Loucy (cell line): ENCODE measurements around the gene USP31.
"Not testable (repeated sequence)": the region's sequence is repeated elsewhere in the genome, so short reads cannot be mapped to it uniquely, and the experiment has no call there.

Experiments
- H2AFZ ChIP-seq: fragments of 200-600 bp; sonication (generic); 2 replicates; pipeline ENCODE4 v1.6.0; 2016; ENCODE audit warnings: antibody characterized with exemption, mild to moderate bottlenecking, low read length, moderate library complexity
- H3F3A ChIP-seq: fragments of 200-600 bp; 2 replicates; pipeline ENCODE4 v1.6.0; 2016; ENCODE audit warnings: antibody characterized with exemption, low read depth, mild to moderate bottlenecking
- H3K27me3 ChIP-seq: fragments of 200-600 bp; sonication (generic); 2 replicates; pipeline ENCODE4 v1.6.1; 2014; ENCODE audit warnings: low read length, mild to moderate bottlenecking; ENCODE audit not compliant: insufficient read depth, poor library complexity, severe bottlenecking
- H3K36me3 ChIP-seq: fragments of 200-600 bp; sonication (generic); 2 replicates; pipeline ENCODE4 v1.6.1; 2016; ENCODE audit warnings: low read length; ENCODE audit not compliant: insufficient read depth
- H3K4me1 ChIP-seq: fragments of 200-600 bp; sonication (generic); 2 replicates; pipeline ENCODE4 v1.5.1; 2014; ENCODE audit warnings: low read length, mild to moderate bottlenecking; ENCODE audit not compliant: insufficient read depth, poor library complexity, severe bottlenecking
- H3K4me2 ChIP-seq: fragments of 200-600 bp; sonication (generic); 2 replicates; pipeline ENCODE4 v1.6.0; 2014; ENCODE audit warnings: antibody characterized with exemption, low read length, low read depth, mild to moderate bottlenecking; ENCODE audit not compliant: poor library complexity, severe bottlenecking
- H3K4me3 ChIP-seq: fragments of 200-600 bp; sonication (generic); 2 replicates; pipeline ENCODE4 v1.5.1; 2014; ENCODE audit warnings: low read length, mild to moderate bottlenecking, mixed read lengths; ENCODE audit not compliant: poor library complexity, severe bottlenecking
- H3K79me2 ChIP-seq: fragments of 200-600 bp; sonication (generic); 2 replicates; pipeline ENCODE4 v1.6.1; 2014; ENCODE audit warnings: low read length; ENCODE audit not compliant: insufficient read depth
- H3K9ac ChIP-seq: fragments of 200-600 bp; sonication (generic); 2 replicates; pipeline ENCODE4 v1.6.0; 2014; ENCODE audit warnings: mild to moderate bottlenecking, low read depth, low read length, moderate library complexity; ENCODE audit not compliant: poor library complexity, severe bottlenecking
- H3K9me2 ChIP-seq: fragments of 200-600 bp; sonication (generic); replicated peaks from 2 replicates; pipeline ENCODE4 v1.6.1; 2016; ENCODE audit warnings: low read depth, low read length, mixed read lengths
- H3K9me3 ChIP-seq: fragments of 200-600 bp; sonication (generic); 2 replicates; pipeline ENCODE4 v1.6.1; 2014; ENCODE audit warnings: mild to moderate bottlenecking, antibody characterized with exemption, low read length, low read depth; ENCODE audit not compliant: insufficient read depth
- H4K20me1 ChIP-seq: fragments of 200-600 bp; sonication (generic); 2 replicates; pipeline ENCODE4 v1.6.0; 2014; ENCODE audit warnings: antibody characterized with exemption, low read length, mild to moderate bottlenecking; ENCODE audit not compliant: insufficient read depth, poor library complexity, severe bottlenecking
- EZH2phosphoT487 ChIP-seq: fragments of 200-600 bp; IDR thresholded peaks from 2 replicates; pipeline ENCODE4 v1.6.1; 2018; ENCODE audit warnings: antibody characterized with exemption, mild to moderate bottlenecking, moderate library complexity, borderline replicate concordance
- TF ChIP-seq, protein P1 (sequence below): fragments of 200-600 bp; sonication (generic); conservative IDR thresholded peaks from 2 replicates; pipeline ENCODE4 v1.5.1; 2014; ENCODE audit warnings: mild to moderate bottlenecking, antibody characterized with exemption, low read length

USP31 gene

DNA sequence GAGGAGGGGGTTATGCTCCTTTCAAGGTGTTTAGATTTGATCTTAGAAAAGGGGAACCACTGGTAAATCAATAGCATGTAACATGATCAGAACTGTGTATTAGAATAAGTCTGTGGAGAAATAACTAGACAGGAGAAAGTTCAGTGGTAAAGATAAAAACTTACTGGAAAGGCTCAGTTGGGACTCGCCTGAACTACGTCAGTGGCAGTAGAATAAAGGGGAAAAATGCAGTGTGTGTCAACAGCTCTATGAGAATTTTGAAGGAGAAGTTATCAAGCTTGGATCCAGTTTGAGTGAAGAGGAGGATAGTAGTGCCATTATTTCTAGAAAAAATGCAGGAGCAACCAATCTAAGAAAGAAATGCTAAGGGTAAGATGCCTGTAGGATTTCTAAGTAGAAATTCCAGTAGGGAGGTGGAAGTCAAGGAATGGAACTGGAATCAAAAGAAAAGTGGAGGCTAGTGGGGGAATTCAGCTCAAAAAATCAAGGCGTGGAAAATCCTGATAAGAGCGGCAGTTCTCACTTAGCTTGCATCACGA, 48.2 kb downstream of the USP31 start:
- Histone ChIP-seq H3K36me3 (peaks cover 28% of the 10 kb centered on the region), H3K79me2 (no peaks in the 10 kb centered on the region), H3K9me2 (no peaks in the 10 kb centered on the region), H3K27me3 (no peaks in the 10 kb centered on the region), H3F3A (no peaks in the 10 kb centered on the region), H3K9me3 (no peaks in the 10 kb centered on the region), H4K20me1 (no peaks in the 10 kb centered on the region), H2AFZ (no peak overlapping the region), H3K4me2 (no peak overlapping the region), H3K4me1 (no peaks in the 10 kb centered on the region), H3K4me3 (no peak overlapping the region), H3K9ac (no peak overlapping the region)
- TF ChIP-seq EZH2phosphoT487 = no peak
- TF ChIP-seq, protein P1, sequence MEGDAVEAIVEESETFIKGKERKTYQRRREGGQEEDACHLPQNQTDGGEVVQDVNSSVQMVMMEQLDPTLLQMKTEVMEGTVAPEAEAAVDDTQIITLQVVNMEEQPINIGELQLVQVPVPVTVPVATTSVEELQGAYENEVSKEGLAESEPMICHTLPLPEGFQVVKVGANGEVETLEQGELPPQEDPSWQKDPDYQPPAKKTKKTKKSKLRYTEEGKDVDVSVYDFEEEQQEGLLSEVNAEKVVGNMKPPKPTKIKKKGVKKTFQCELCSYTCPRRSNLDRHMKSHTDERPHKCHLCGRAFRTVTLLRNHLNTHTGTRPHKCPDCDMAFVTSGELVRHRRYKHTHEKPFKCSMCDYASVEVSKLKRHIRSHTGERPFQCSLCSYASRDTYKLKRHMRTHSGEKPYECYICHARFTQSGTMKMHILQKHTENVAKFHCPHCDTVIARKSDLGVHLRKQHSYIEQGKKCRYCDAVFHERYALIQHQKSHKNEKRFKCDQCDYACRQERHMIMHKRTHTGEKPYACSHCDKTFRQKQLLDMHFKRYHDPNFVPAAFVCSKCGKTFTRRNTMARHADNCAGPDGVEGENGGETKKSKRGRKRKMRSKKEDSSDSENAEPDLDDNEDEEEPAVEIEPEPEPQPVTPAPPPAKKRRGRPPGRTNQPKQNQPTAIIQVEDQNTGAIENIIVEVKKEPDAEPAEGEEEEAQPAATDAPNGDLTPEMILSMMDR = no peak

- not testable (repeated sequence) for H3K4me3 ChIP-seq, H3K79me2 ChIP-seq, H3K9me3 ChIP-seq, H3K27me3 ChIP-seq, H4K20me1 ChIP-seq, H3K9me2 ChIP-seq, H3F3A ChIP-seq, H2AFZ ChIP-seq, H3K4me1 ChIP-seq, H3K36me3 ChIP-seq, H3K9ac ChIP-seq, H3K4me2 ChIP-seq
Observed at GRCh38 chr16:23096450-23096849, 52.8 kb downstream of the USP31 start.

DNA sequence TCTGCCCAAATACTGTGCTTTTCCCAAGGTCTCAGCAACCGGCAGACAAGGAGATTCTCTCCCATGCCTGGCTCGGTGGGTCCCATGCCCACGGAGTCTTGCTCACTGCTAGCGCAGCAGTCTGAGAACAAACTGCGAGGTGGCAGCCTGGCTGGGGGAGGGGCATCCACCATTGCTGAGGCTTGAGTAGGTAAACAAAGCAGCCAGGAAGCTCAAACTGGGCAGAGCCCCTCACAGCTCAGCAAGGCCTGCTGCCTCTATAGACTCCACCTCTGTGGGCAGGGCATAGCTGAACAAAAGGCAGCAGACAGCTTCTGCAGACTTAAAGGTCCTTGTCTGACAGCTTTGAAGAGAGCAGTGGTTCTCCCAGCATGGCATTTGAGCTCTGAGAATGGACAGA, 55.1 kb downstream of the USP31 start:
- not testable (repeated sequence) for H2AFZ ChIP-seq, H3K4me2 ChIP-seq, H3K4me3 ChIP-seq, H3K36me3 ChIP-seq, H4K20me1 ChIP-seq, H3K9me2 ChIP-seq, H3K9me3 ChIP-seq, H3K4me1 ChIP-seq, H3K79me2 ChIP-seq, H3K27me3 ChIP-seq, H3F3A ChIP-seq, H3K9ac ChIP-seq

GRCh38 chr16:23092801-23093117, 56.5 kb downstream of the USP31 start:
- TF ChIP-seq, protein P1 = no peak
- no peak for TF ChIP-seq EZH2phosphoT487
- Histone ChIP-seq H3K9me3 (no peaks in the 10 kb centered on the region), H3K36me3 (peaks cover 14% of the 10 kb centered on the region; the same call in 1 of the 2 replicates), H3K27me3 (no peaks in the 10 kb centered on the region), H3F3A (no peaks in the 10 kb centered on the region), H3K9me2 (no peaks in the 10 kb centered on the region), H3K9ac (no peak overlapping the region), H2AFZ (no peak overlapping the region), H3K4me1 (no peaks in the 10 kb centered on the region), H4K20me1 (no peaks in the 10 kb centered on the region), H3K4me3 (no peak overlapping the region), H3K4me2 (no peak overlapping the region), H3K79me2 (no peaks in the 10 kb centered on the region)
